ENCODE measurements around the gene ZNF385B. TPM values are rescaled to one million over a fixed set of nuclear protein-coding genes. Genes with fewer than 3 reads are reported as not detected.
A peak's percentile ranks its signal among the peaks of the same experiment; 100 is the strongest.

ZNF385B gene
- total and polyA plus RNA-seq, 2 donors from 2014 or later: 5.9 to 10.9 TPM

DNA sequence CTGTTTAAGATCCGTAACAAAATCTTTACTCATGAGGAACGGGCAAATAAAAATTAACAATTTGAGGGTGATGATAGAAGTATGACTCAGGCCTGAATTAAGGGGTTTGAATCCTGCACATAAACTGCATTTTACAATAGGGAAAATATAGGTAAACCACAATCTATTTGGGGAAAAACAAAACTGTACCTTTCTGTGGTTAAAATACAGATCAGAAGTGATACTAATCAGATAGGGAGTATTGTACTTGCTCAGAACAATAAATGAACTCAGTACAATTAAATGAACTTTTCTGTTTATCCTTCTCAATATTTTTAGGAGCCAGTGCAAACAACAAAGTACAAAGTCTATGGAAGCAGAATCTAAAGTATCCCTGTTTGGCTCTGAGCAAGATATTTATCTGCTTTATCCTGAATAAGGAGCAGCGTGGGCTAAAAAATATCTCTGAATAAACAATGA, 287.3 kb downstream of the ZNF385B start:
- Histone ChIP-seq H3K9ac (ENCODE audit: low read length in 3 of 3) (no peak overlapping the region), H3K9me3 (ENCODE audit: control insufficient read depth in 2 of 3, insufficient read depth in 1 of 3, low read length in 3 of 3) (no peaks in the 10 kb centered on the region), H3K4me3 (ENCODE audit: low read length in 3 of 3) (no peak overlapping the region), H3K36me3 (ENCODE audit: control insufficient read depth in 2 of 3, insufficient read depth in 3 of 3, low read length in 3 of 3) (no peaks in the 10 kb centered on the region), H3K4me1 (ENCODE audit: control insufficient read depth in 2 of 3, insufficient read depth in 2 of 3, low read depth in 1 of 3, low read length in 3 of 3) (peaks cover 0 to 27% (median 7%) of the 10 kb centered on the region in 3 donors), H3K27ac (ENCODE audit: low read depth in 2 of 2, low read length in 2 of 2) (peak overlapping the region in 1 of 2 donors; percentile 45), H3K27me3 (ENCODE audit: control insufficient read depth, insufficient read depth, low read length) (no peaks in the 10 kb centered on the region)
- intact Hi-C loops (cut with DNase I): no loop called here
- DNase-seq: no peak
- TF ChIP-seq, protein P1, sequence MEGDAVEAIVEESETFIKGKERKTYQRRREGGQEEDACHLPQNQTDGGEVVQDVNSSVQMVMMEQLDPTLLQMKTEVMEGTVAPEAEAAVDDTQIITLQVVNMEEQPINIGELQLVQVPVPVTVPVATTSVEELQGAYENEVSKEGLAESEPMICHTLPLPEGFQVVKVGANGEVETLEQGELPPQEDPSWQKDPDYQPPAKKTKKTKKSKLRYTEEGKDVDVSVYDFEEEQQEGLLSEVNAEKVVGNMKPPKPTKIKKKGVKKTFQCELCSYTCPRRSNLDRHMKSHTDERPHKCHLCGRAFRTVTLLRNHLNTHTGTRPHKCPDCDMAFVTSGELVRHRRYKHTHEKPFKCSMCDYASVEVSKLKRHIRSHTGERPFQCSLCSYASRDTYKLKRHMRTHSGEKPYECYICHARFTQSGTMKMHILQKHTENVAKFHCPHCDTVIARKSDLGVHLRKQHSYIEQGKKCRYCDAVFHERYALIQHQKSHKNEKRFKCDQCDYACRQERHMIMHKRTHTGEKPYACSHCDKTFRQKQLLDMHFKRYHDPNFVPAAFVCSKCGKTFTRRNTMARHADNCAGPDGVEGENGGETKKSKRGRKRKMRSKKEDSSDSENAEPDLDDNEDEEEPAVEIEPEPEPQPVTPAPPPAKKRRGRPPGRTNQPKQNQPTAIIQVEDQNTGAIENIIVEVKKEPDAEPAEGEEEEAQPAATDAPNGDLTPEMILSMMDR (IDR thresholded peaks at IDR 0.05; ENCODE audit: borderline replicate concordance, extremely low read depth, insufficient read depth): no peak
- no peak for FAIRE-seq

DNA sequence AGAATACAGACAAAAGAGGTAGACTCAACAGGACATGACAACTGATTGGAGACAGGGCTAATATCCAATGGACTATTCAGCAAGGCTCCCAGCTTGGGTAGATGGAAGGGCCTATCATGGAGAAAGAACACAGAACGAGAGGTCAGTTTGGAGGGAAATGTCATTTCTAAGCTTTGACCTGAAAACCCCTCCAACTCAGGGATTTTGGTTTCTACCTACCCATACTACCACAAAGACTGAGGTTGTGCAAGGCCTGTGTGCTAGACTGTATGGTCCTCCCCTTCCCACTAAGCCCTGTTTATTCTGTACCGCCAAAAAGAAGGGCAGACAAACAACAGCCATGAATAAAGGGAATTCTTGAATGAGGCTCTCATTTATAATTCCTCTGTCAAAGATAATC, 288.9 kb downstream of the ZNF385B start:
- H3K27me3 ChIP-seq (ENCODE audit: control insufficient read depth, insufficient read depth, low read length): no peaks in the 10 kb centered on the region
- H3K4me3 ChIP-seq (ENCODE audit: low read length in 3 of 3): no peak overlapping the region
- no peak overlapping the region for H3K27ac ChIP-seq (ENCODE audit: low read depth in 2 of 2, low read length in 2 of 2)
- FAIRE-seq (no peak), DNase-seq (no peak)
- H3K4me1 ChIP-seq (ENCODE audit: control insufficient read depth in 2 of 3, insufficient read depth in 2 of 3, low read depth in 1 of 3, low read length in 3 of 3): peaks cover 0 to 18% (median 6%) of the 10 kb centered on the region in 3 donors
- H3K9me3 ChIP-seq (ENCODE audit: control insufficient read depth in 2 of 3, insufficient read depth in 1 of 3, low read length in 3 of 3): no peaks in the 10 kb centered on the region
- H3K9ac ChIP-seq (ENCODE audit: low read length in 3 of 3): no peak overlapping the region
- H3K36me3 ChIP-seq (ENCODE audit: control insufficient read depth in 2 of 3, insufficient read depth in 3 of 3, low read length in 3 of 3): no peaks in the 10 kb centered on the region
- intact Hi-C loops (cut with DNase I): no loop called here
- TF ChIP-seq, protein P1 (IDR thresholded peaks at IDR 0.05; ENCODE audit: borderline replicate concordance, extremely low read depth, insufficient read depth): no peak

DNA sequence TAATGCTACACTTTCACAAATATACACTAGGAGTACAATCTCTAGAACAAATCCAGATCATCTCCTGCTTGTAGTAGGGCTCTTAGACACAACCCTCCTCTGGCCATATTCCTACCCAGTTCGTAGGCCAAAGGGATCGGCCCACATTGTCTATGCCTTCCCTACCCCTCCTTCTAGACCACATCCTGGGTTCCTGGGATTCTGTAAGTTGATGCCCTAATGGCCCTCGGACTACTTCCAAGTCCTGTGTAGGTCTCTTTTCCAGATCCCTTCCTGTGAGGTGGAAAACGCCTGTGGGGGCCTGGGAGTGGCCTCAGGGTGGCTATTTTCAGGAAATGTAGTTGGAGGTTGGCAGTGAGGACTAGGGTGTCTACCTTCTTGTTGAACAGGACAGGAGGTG, 289.7 kb downstream of the ZNF385B start:
- DNase-seq (no peak), FAIRE-seq (no peak)
- H3K36me3 ChIP-seq (ENCODE audit: control insufficient read depth in 2 of 3, insufficient read depth in 3 of 3, low read length in 3 of 3): no peaks in the 10 kb centered on the region
- H3K4me1 ChIP-seq (ENCODE audit: control insufficient read depth in 2 of 3, insufficient read depth in 2 of 3, low read depth in 1 of 3, low read length in 3 of 3): peaks cover 0 to 18% (median 6%) of the 10 kb centered on the region in 3 donors
- no peak overlapping the region for H3K27ac ChIP-seq (ENCODE audit: low read depth in 2 of 2, low read length in 2 of 2)
- no peaks in the 10 kb centered on the region for H3K9me3 ChIP-seq (ENCODE audit: control insufficient read depth in 2 of 3, insufficient read depth in 1 of 3, low read length in 3 of 3)
- no peaks in the 10 kb centered on the region for H3K27me3 ChIP-seq (ENCODE audit: control insufficient read depth, insufficient read depth, low read length)
- H3K9ac ChIP-seq (ENCODE audit: low read length in 3 of 3): no peak overlapping the region
- intact Hi-C loops (cut with DNase I): no loop called here
- TF ChIP-seq, protein P1 (IDR thresholded peaks at IDR 0.05; ENCODE audit: borderline replicate concordance, extremely low read depth, insufficient read depth): no peak
- no peak overlapping the region for H3K4me3 ChIP-seq (ENCODE audit: low read length in 3 of 3)

DNA sequence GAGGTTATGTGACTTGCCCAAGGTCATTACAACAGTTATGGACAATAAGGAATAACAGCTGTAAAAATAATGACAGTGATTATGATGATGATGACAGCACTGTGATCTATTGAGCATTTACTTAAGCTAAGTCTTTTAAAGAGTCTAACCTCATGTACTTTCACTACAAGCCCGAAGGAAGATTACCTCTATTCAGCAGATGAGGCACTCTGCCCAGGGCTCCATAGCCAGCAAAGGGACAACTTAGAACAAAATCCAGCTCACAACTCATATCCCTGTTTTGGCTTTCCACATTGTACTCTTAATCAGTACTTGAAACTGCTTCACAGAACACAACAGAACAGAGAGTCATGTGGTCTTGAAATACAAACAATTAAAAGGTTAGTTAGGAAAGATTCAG, 290.2 kb downstream of the ZNF385B start:
- no peaks in the 10 kb centered on the region for H3K27me3 ChIP-seq (ENCODE audit: control insufficient read depth, insufficient read depth, low read length)
- TF ChIP-seq, protein P1 (IDR thresholded peaks at IDR 0.05; ENCODE audit: borderline replicate concordance, extremely low read depth, insufficient read depth): no peak
- intact Hi-C loops (cut with DNase I): no loop called here
- no peak overlapping the region for H3K27ac ChIP-seq (ENCODE audit: low read depth in 2 of 2, low read length in 2 of 2)
- H3K4me3 ChIP-seq (ENCODE audit: low read length in 3 of 3): no peak overlapping the region
- no peaks in the 10 kb centered on the region for H3K36me3 ChIP-seq (ENCODE audit: control insufficient read depth in 2 of 3, insufficient read depth in 3 of 3, low read length in 3 of 3)
- peaks cover 0 to 17% (median 6%) of the 10 kb centered on the region in 3 donors for H3K4me1 ChIP-seq (ENCODE audit: control insufficient read depth in 2 of 3, insufficient read depth in 2 of 3, low read depth in 1 of 3, low read length in 3 of 3)
- no peak overlapping the region for H3K9ac ChIP-seq (ENCODE audit: low read length in 3 of 3)
- no peaks in the 10 kb centered on the region for H3K9me3 ChIP-seq (ENCODE audit: control insufficient read depth in 2 of 3, insufficient read depth in 1 of 3, low read length in 3 of 3)
- DNase-seq: no peak
- FAIRE-seq: no peak
